ENCODE measurements around the gene TTC24. TPM values are rescaled to one million over a fixed set of nuclear protein-coding genes. Genes with fewer than 3 reads are reported as not detected.

The TTC24 gene
- total RNA-seq, 1 donor, result not detected

GRCh38 chr1:156547434-156547833 lies 32.1 kb upstream of the TTC24 start:
- Histone ChIP-seq H3K27me3 (ENCODE audit: insufficient read depth, low read length) (no peaks in the 10 kb centered on the region), H3K79me2 (ENCODE audit: insufficient read depth, low read length) (no peaks in the 10 kb centered on the region), H3K9me3 (ENCODE audit: low read depth, low read length) (no peaks in the 10 kb centered on the region)

GRCh38 chr1:156547982-156548381 lies 31.5 kb upstream of the TTC24 start:
- DNase-seq (ENCODE audit: insufficient read length, low spot score, missing footprints), result no peak
- H4K20me1 ChIP-seq (ENCODE audit: insufficient read depth, low read length), result no peaks in the 10 kb centered on the region
- no peak overlapping the region for H3K4me3 ChIP-seq (ENCODE audit: insufficient read depth, low read length)
- H3K27me3 ChIP-seq (ENCODE audit: insufficient read depth, low read length), result no peaks in the 10 kb centered on the region
- peaks cover 10% of the 10 kb centered on the region for H3K4me1 ChIP-seq (ENCODE audit: insufficient read depth, low read length)
- no peaks in the 10 kb centered on the region for H3K79me2 ChIP-seq (ENCODE audit: insufficient read depth, low read length)
- no peak for TF ChIP-seq CTCF (IDR thresholded peaks at IDR 0.05; ENCODE audit: extremely low read depth, low read depth, low read length)
- H3K9me3 ChIP-seq (ENCODE audit: low read depth, low read length), result no peaks in the 10 kb centered on the region
- H2AFZ ChIP-seq (ENCODE audit: low read length), result no peak overlapping the region
- no peak overlapping the region for H3K4me2 ChIP-seq (ENCODE audit: insufficient read depth, low read length)
- no peak overlapping the region for H3K27ac ChIP-seq (ENCODE audit: low read depth, low read length)
- H3K36me3 ChIP-seq (ENCODE audit: insufficient read depth, low read length), result peaks cover 44% of the 10 kb centered on the region

More at GRCh38 chr1:156547434-156547833, 32.1 kb upstream of the TTC24 start:
- TF ChIP-seq CTCF (IDR thresholded peaks at IDR 0.05; ENCODE audit: extremely low read depth, low read depth, low read length), result no peak
- Histone ChIP-seq H3K36me3 (ENCODE audit: insufficient read depth, low read length) (peaks cover 46% of the 10 kb centered on the region), H3K4me3 (ENCODE audit: insufficient read depth, low read length) (no peak overlapping the region), H3K4me2 (ENCODE audit: insufficient read depth, low read length) (no peak overlapping the region), H2AFZ (ENCODE audit: low read length) (no peak overlapping the region), H4K20me1 (ENCODE audit: insufficient read depth, low read length) (no peaks in the 10 kb centered on the region), H3K27ac (ENCODE audit: low read depth, low read length) (no peak overlapping the region), H3K4me1 (ENCODE audit: insufficient read depth, low read length) (peaks cover 10% of the 10 kb centered on the region)
- DNase-seq (ENCODE audit: insufficient read length, low spot score, missing footprints), result no peak

- no peaks in the 10 kb centered on the region for H4K20me1 ChIP-seq (ENCODE audit: insufficient read depth, low read length)
Observed at GRCh38 chr1:156549390-156549789, 30.1 kb upstream of the TTC24 start.

GRCh38 chr1:156549831-156550230 lies 29.7 kb upstream of the TTC24 start:
- no peak for TF ChIP-seq CTCF (IDR thresholded peaks at IDR 0.05; ENCODE audit: extremely low read depth, low read depth, low read length)
- no peaks in the 10 kb centered on the region for H3K79me2 ChIP-seq (ENCODE audit: insufficient read depth, low read length)
- no peak for DNase-seq (ENCODE audit: insufficient read length, low spot score, missing footprints)
- peaks cover 40% of the 10 kb centered on the region for H3K36me3 ChIP-seq (ENCODE audit: insufficient read depth, low read length)
- no peak overlapping the region for H3K27ac ChIP-seq (ENCODE audit: low read depth, low read length)
- peaks cover 10% of the 10 kb centered on the region for H3K4me1 ChIP-seq (ENCODE audit: insufficient read depth, low read length)
- no peaks in the 10 kb centered on the region for H3K9me3 ChIP-seq (ENCODE audit: low read depth, low read length)
- H3K4me3 ChIP-seq (ENCODE audit: insufficient read depth, low read length), result no peak overlapping the region
- H4K20me1 ChIP-seq (ENCODE audit: insufficient read depth, low read length), result no peaks in the 10 kb centered on the region
- no peaks in the 10 kb centered on the region for H3K27me3 ChIP-seq (ENCODE audit: insufficient read depth, low read length)
- H2AFZ ChIP-seq (ENCODE audit: low read length), result no peak overlapping the region
- no peak overlapping the region for H3K4me2 ChIP-seq (ENCODE audit: insufficient read depth, low read length)

More at GRCh38 chr1:156549390-156549789, 30.1 kb upstream of the TTC24 start:
- no peak for TF ChIP-seq CTCF (IDR thresholded peaks at IDR 0.05; ENCODE audit: extremely low read depth, low read depth, low read length)
- Histone ChIP-seq H3K27ac (ENCODE audit: low read depth, low read length) (no peak overlapping the region), H3K36me3 (ENCODE audit: insufficient read depth, low read length) (peaks cover 38% of the 10 kb centered on the region), H2AFZ (ENCODE audit: low read length) (no peak overlapping the region), H3K4me2 (ENCODE audit: insufficient read depth, low read length) (no peak overlapping the region), H3K4me1 (ENCODE audit: insufficient read depth, low read length) (peaks cover 10% of the 10 kb centered on the region), H3K79me2 (ENCODE audit: insufficient read depth, low read length) (no peaks in the 10 kb centered on the region), H3K9me3 (ENCODE audit: low read depth, low read length) (no peaks in the 10 kb centered on the region), H3K27me3 (ENCODE audit: insufficient read depth, low read length) (no peaks in the 10 kb centered on the region), H3K4me3 (ENCODE audit: insufficient read depth, low read length) (no peak overlapping the region)
- DNase-seq (ENCODE audit: insufficient read length, low spot score, missing footprints), result no peak

Measured in osteoblast (primary cell).